WTC11 (cell line): ENCODE results near the gene SERP2.

Source experiments
- CTCF ChIP-seq: fragments of 200-600 bp; IDR thresholded peaks from 2 replicates; pipeline ENCODE4 v1.8.0; 2022; ENCODE audit warnings: antibody characterized with exemption
- NR2C2 ChIP-seq: sonication (generic); formaldehyde crosslinking; IDR thresholded peaks from 2 replicates; pipeline ENCODE4 v1.8.0; 2022; ENCODE audit warnings: mild to moderate bottlenecking, missing genetic modification reagents
- RELA ChIP-seq: sonication (generic); formaldehyde crosslinking; IDR thresholded peaks from 2 replicates; pipeline ENCODE4 v1.8.1; 2022; ENCODE audit warnings: missing genetic modification reagents, mild to moderate bottlenecking, borderline replicate concordance
- SMAD3 ChIP-seq: sonication (generic); formaldehyde crosslinking; IDR thresholded peaks from 2 replicates; pipeline ENCODE4 v1.8.0; 2022; ENCODE audit warnings: missing genetic modification reagents, mild to moderate bottlenecking, borderline replicate concordance
- TP53 ChIP-seq: sonication (generic); formaldehyde crosslinking; IDR thresholded peaks from 2 replicates; pipeline ENCODE4 v1.8.1; 2023; ENCODE audit warnings: mild to moderate bottlenecking, missing genetic modification reagents
- USF2 ChIP-seq: sonication (generic); formaldehyde crosslinking; IDR thresholded peaks from 2 replicates; pipeline ENCODE4 v1.8.1; 2023; ENCODE audit warnings: mild to moderate bottlenecking, missing genetic modification reagents, moderate library complexity
- TF ChIP-seq, protein P1 (sequence below): sonication (generic); formaldehyde crosslinking; IDR thresholded peaks from 2 replicates; pipeline ENCODE4 v1.8.0; 2022; ENCODE audit warnings: missing genetic modification reagents
- TF ChIP-seq, protein P2 (sequence below): sonication (generic); formaldehyde crosslinking; IDR thresholded peaks from 2 replicates; pipeline ENCODE4 v1.8.0; 2022; ENCODE audit warnings: mild to moderate bottlenecking, missing genetic modification reagents

GRCh38 chr13:44347301-44347700 is 26.3 kb upstream of the SERP2 start:
- TF ChIP-seq RELA (CRISPR knock-in tag) (no peak), CTCF (no peak), SMAD3 (CRISPR knock-in tag) (no peak), TP53 (no peak), USF2 (no peak), NR2C2 (CRISPR knock-in tag) (no peak)
- TF ChIP-seq, protein P1, sequence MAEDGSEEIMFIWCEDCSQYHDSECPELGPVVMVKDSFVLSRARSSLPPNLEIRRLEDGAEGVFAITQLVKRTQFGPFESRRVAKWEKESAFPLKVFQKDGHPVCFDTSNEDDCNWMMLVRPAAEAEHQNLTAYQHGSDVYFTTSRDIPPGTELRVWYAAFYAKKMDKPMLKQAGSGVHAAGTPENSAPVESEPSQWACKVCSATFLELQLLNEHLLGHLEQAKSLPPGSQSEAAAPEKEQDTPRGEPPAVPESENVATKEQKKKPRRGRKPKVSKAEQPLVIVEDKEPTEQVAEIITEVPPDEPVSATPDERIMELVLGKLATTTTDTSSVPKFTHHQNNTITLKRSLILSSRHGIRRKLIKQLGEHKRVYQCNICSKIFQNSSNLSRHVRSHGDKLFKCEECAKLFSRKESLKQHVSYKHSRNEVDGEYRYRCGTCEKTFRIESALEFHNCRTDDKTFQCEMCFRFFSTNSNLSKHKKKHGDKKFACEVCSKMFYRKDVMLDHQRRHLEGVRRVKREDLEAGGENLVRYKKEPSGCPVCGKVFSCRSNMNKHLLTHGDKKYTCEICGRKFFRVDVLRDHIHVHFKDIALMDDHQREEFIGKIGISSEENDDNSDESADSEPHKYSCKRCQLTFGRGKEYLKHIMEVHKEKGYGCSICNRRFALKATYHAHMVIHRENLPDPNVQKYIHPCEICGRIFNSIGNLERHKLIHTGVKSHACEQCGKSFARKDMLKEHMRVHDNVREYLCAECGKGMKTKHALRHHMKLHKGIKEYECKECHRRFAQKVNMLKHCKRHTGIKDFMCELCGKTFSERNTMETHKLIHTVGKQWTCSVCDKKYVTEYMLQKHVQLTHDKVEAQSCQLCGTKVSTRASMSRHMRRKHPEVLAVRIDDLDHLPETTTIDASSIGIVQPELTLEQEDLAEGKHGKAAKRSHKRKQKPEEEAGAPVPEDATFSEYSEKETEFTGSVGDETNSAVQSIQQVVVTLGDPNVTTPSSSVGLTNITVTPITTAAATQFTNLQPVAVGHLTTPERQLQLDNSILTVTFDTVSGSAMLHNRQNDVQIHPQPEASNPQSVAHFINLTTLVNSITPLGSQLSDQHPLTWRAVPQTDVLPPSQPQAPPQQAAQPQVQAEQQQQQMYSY = no peak
- TF ChIP-seq, protein P2, sequence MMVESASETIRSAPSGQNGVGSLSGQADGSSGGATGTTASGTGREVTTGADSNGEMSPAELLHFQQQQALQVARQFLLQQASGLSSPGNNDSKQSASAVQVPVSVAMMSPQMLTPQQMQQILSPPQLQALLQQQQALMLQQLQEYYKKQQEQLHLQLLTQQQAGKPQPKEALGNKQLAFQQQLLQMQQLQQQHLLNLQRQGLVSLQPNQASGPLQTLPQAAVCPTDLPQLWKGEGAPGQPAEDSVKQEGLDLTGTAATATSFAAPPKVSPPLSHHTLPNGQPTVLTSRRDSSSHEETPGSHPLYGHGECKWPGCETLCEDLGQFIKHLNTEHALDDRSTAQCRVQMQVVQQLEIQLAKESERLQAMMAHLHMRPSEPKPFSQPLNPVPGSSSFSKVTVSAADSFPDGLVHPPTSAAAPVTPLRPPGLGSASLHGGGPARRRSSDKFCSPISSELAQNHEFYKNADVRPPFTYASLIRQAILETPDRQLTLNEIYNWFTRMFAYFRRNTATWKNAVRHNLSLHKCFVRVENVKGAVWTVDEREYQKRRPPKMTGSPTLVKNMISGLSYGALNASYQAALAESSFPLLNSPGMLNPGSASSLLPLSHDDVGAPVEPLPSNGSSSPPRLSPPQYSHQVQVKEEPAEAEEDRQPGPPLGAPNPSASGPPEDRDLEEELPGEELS (CRISPR knock-in tag) = no peak
